HG03280 (cell line): ENCODE data around the gene KCNB1.
"Not testable (repeated sequence)": the region's sequence is repeated elsewhere in the genome, so short reads cannot be mapped to it uniquely, and the experiment has no call there.

ENCODE experiments used
- ATAC-seq: cut with Tn5 transposase; IDR thresholded peaks from one replicate; pipeline ENCODE4 v1.9.1; 2021; ENCODE audit warnings: mild to moderate bottlenecking, moderate library complexity; ENCODE audit not compliant: unreplicated experiment

The KCNB1 gene

DNA sequence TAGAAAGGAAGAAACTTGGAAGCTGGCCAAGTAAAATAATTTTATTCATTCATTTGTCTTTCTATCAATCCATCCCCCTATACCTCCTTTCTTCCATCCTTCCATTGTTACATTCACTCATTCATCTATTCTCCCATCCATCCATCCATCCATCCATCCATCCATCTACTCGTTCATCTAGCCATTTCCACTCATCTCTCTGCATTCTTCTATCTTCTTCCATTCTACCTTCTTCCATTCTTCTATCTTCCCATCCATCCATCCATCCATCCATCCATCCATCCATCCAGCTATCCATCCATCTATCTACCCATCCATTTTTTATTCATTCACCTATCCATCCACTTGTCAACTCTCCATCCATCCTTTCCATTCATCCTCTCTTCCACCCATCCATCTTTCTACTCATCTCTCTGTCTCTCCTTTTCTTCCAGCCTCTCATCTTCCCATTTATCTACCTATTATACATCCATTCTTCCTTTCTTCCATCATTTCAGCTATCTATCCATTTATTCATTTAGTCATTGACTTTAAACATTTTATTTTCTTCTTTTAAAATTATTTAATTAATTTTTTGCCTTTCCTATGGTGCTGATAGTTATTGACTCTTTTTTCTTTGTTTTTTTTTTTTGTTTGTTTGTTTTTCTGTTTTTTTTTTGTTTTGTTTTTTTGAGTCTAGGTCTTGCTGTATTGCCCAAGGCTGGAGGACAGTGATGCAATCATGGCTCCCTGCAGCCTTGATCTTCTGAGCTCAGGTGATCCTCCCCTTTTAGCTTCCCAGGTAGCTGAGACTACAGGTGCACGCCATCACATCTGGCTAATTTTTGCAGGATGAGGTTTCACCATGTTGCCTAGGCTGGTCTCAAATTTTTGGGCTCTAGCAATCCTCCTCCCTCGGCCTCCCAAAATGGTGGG lies 151.5 kb downstream of the KCNB1 start:
- ATAC-seq = no peak

DNA sequence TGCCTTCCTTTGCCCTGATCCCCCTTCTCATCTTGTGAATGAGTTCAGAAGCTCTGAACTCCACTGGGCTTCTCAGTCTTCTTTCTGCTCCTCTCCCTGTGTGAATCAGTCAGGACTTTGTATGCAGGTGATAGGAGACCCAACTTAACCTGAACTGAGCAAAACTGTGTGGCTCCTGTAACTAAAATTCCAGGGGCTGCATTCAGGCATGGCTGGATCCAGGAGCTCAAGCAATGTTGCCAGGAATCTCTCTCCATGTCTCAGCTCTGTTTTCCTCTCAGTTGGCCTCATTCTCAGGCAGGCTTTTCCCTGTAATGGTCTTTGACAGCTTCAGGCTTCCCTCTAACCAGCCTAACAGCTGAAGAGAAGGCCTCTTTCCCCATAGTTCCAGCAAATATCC lies 153.7 kb downstream of the KCNB1 start:
- no peak for ATAC-seq

DNA sequence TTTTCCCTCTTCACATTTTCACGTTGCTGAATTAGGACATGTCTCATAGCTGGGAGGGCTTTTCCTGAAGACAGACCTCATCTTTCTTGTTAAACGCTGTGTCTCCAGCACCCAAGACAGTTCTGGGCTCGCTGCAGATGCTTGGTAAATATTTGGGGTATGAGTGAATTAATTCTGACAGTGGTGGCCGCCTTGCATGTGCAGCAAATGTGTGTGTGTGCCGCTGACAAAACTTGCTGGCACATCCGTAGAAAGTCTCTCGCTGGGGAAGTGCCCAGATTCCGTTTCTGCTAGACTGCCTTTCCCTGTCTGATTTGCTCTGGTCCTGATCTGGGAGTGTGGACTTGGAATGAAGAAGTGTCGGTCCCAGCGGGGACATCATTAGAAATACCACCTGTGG lies 156.4 kb downstream of the KCNB1 start:
- no peak for ATAC-seq

DNA sequence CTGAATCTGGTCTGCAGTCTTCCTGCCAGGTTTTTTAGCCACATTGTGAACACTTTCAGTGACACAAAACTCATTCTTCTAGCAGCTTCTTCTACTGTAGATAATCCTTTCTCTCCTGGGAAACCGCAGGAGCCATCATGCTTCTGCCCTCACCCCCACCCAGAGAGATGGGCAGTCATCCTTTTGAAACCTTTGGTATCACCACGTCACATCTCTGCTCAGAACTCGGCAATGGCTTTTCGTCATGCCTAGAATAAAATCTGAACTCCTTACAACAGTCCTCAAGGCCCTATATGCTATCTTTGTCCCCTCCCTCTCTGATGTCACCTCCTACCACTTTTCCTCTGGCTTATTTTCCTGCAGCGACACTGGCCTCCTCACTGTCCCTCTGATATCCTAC lies 158.2 kb downstream of the KCNB1 start:
- ATAC-seq = no peak

DNA sequence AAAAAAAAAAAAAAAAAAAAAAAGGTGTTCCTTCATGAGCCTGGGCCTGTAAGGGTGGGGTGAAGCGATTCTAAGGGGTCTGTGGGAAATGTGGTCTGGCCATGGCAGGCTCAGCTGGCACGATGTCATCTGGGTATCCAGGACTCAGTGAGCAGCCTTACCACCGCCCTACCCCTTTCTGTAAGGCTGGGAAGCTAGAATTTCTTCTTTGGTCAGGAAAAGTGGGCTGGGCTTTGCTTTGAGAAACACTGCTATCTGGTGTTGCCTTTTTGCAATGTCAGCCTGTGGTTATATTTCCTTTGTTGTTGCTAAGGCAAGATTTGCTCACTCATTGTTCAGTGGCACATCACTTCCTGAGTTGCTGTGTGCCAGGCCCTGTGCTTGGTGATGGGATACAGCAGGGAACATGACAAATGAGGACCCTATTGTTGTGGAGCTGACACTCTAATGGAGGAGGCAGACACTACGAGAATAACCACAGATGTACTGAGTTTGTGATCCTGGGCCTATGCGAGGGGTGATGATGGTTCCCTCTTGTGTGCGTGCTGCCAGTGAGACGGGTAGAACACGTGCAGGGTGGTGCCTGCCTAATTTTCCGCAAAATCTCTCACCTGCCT lies 158.7 kb downstream of the KCNB1 start:
- no peak for ATAC-seq

DNA sequence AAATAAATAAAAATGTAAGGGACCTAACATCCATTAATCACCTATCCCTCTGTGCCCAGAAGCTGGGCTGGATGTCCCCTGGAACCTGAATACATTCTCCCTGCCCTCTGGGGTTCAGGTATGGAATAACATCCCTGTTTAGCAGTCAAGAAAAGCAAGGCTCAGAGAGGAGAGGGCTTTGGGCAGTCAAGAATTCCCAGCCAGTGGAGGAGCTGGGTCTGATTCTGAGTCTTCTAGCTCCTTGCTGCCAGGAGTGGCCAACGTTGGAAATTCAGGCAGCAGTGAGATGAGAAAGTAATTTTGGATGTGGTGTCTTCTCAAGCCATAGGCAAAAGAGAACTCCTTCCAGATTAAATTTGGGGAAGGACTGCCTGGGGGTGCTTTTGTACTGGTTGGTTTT lies 162.0 kb downstream of the KCNB1 start:
- ATAC-seq = no peak

DNA sequence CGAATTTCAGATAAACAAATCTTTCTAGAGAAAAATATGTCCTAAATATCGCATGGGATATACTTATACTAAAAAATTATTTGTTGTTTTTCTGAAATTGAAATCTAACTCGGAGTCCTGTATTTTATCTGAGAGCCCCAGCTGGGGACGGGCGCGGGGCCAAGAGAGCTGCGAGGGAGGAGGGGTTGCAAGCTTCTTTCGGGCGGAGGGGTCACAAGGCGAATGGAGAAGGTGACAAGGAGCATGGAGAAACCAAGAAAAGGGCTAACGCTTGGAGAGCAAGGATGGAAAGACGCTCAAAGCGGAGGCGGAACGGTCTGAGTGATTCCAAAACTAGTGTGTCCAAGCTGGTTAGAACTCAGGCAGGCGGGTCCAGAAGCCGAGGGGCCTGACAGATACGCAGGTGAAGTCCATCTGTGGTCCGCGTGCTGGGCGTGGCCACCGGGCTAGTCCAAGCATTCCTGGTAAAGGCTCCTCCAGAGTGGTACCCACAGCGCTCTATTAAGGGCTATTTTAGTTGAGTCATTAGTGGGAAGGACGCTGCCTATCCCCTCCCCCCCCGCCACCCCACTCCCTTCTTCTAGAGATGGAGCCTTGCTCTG lies 163.2 kb downstream of the KCNB1 start:
- ATAC-seq = no peak

DNA sequence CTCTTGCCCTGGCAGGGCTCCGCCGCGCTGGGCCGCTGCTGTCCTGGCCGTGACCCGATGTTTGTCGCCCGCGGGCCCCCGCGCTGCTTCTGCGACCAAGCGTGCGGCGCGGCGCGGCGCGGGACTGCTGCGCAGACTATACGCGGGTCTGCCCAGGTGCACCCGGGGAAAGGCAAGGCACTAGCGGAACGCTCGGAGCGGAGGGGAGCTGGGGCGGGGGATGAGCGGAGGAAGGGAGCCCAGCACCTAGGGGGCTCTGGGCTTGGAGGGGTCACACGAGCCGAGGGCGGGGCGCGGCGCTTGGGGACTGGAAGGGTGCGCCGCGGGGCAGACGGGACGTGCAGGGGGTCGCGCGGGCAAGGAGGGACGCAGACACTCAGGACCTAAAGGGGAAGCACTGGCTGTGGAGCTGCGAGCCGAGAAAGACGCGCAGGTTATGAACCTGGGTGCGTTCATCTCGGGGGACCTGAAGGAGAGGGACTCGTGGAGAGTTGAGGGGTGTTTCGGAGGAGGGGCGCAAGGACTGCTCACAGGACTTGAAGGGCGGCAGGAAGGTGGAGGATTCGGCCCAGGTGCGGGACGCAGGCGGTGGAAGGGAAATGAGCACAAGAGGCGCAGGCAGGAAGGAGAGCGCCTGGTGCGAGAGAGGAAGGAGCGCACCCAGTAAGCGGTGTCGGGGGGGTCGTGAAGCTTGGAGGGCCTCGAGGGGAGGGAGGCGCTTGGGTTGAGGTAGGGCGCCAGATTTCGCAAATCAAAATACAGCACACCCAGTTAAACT lies 163.8 kb downstream of the KCNB1 start:
- no peak for ATAC-seq

DNA sequence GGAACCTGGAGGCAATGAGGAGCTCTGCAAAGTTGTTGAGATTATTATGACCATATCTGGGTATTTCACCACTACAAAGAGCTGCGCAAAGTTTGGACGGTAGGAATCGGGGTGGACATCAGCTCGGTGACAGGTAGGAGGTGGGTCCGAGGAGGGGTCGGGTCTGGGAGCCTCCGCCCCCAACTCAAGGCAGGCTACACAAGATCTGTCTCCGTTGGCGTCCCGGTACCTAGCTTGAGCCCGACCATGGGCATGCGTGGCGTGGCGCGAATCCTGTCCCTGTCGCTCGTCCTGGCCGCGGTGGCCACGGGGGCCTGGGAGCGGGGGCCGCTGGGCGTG lies 164.4 kb downstream of the KCNB1 start:
- no peak for ATAC-seq

DNA sequence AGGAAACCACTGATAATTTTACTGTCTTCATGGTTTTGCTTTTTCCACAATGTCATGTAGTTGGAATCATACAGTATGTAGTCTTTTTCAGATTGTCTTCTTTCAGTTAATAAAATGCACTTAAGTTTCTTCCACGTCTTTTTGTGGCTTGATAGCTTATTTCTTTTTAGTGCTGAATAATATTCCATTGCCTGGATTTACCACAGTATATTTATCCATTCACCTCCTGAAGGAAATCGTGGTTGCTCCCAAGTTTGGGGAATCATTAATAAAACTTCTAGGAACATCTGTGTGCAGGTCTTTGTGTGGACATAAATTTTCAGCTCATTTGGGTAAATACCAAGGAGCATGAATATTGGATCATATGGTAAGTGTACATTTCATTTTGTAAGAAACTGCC lies 165.8 kb downstream of the KCNB1 start:
- ATAC-seq = no peak

DNA sequence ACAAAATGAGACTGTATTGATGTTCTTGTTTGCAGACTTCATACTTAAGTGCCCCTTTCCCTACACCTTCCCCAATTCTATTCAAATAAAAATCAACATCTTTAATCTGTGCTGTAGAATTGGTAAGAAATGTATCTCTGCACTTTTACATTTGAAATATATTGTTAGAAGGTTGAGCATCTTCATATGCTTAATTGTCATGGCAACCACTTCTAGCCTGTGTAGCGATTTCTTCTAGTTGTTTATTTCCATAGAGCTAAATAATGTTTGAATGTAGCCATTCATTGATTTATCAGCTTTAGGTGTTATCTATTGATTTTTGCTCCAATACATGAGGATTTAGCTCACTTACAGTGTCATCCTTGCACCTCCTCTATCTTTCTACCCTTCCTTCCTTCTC lies 166.9 kb downstream of the KCNB1 start:
- no peak for ATAC-seq

DNA sequence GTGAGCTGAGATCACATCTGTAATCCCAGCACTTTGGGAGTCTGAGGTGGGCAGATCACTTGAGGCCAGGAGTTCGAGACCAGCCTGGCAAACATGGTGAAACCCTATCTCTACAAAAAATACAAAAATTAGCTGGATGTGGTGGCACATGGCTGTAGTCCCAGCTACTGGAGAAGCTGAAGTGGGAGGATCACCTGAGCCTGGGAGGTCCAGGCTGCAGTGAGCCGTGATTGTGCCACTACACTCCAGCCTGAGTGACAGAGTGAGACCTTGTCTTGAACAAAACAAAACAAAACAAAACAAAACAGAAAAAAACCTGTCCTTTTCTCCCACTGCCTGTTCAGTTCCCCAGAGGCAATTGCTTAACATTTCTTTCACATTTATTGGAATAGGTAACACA lies 168.4 kb downstream of the KCNB1 start:
- not testable (repeated sequence) for ATAC-seq
